ENCODE results near the gene CLSTN2. TPM values are rescaled to one million over a fixed set of nuclear protein-coding genes. Genes with fewer than 3 reads are reported as not detected.

Gene CLSTN2
- total and polyA plus RNA-seq, 2 of the 8 experiments (the other 6 are each of a cell fraction or from before 2014, with no cell fraction given): 0.39 to 0.52 TPM

GRCh38 chr3:140493271-140493670, 558.3 kb downstream of the CLSTN2 start (continued):
- TF ChIP-seq JUND (IDR thresholded peaks at IDR 0.05; ENCODE audit: low read length) (no peak), GTF2F1 (IDR thresholded peaks at IDR 0.05; ENCODE audit: borderline replicate concordance, low read depth, low read length) (no peak)

Measured in H1 (cell line).